Natural killer cell (primary cell): ENCODE data around the gene NPIPB8. TPM values are rescaled to one million over a fixed set of nuclear protein-coding genes. Genes with fewer than 3 reads are reported as not detected.
A peak's percentile ranks its signal among the peaks of the same experiment; 100 is the strongest.
"Not testable (repeated sequence)": the region's sequence is repeated elsewhere in the genome, so short reads cannot be mapped to it uniquely, and the experiment has no call there.

Source experiments
- ATAC-seq, 3 donors: fragments of 150-1000 bp in 2 of 3; fragments of 200-7000 bp in 1 of 3; cut with Tn5 transposase; 1 replicate in 1 of 3; 2 replicates in 2 of 3; pipeline ENCODE4 v1.10.0; 2021; ENCODE audit warnings: mild to moderate bottlenecking in 2 of 3, moderate library complexity in 2 of 3
- DNase-seq, 2 donors: peaks; one replicate each; pipeline versions ENCODE4 v3.0.0 to v3.0.0-alpha.2; 2013 to 2021; ENCODE audit warnings: mixed read lengths in 1 of 2
- H3K27ac ChIP-seq: one replicate; pipeline ENCODE4 v1.5.1; 2013; ENCODE audit warnings: mild to moderate bottlenecking, low read length
- H3K27me3 ChIP-seq: one replicate; pipeline ENCODE4 v1.6.1; 2013; ENCODE audit warnings: low read length; ENCODE audit not compliant: control insufficient read depth, insufficient read depth
- H3K36me3 ChIP-seq: one replicate; pipeline ENCODE4 v1.6.1; 2013; ENCODE audit warnings: low read length; ENCODE audit not compliant: control insufficient read depth, insufficient read depth
- H3K4me1 ChIP-seq: one replicate; pipeline ENCODE4 v1.6.1; 2013; ENCODE audit warnings: low read length; ENCODE audit not compliant: control insufficient read depth, insufficient read depth
- H3K4me3 ChIP-seq: one replicate; pipeline ENCODE4 v1.5.1; 2013; ENCODE audit warnings: low read length
- H3K9me3 ChIP-seq: one replicate; pipeline ENCODE4 v1.6.1; 2013; ENCODE audit warnings: low read length; ENCODE audit not compliant: control insufficient read depth, insufficient read depth
- H3K27ac Mint-ChIP-seq, 2 donors: one replicate each; pipeline ENCODE4 v1.8.0; 2022; ENCODE audit warnings: mild to moderate bottlenecking in 2 of 2, mixed read lengths in 2 of 2, moderate library complexity in 1 of 2
- H3K27me3 Mint-ChIP-seq, 2 donors: one replicate each; pipeline ENCODE4 v1.8.0; 2022; ENCODE audit warnings: low read depth in 2 of 2, mixed read lengths in 2 of 2
- H3K36me3 Mint-ChIP-seq: one replicate; pipeline ENCODE4 v1.8.0; 2022; ENCODE audit warnings: mixed read lengths
- H3K4me1 Mint-ChIP-seq, 2 donors: one replicate each; pipeline ENCODE4 v1.8.0; 2022; ENCODE audit warnings: mixed read lengths in 2 of 2
- H3K4me3 Mint-ChIP-seq: one replicate; pipeline ENCODE4 v1.8.0; 2022; ENCODE audit warnings: mild to moderate bottlenecking, moderate library complexity, mixed read lengths
- H3K9me3 Mint-ChIP-seq, 2 donors: one replicate each; pipeline ENCODE4 v1.8.0; 2022; ENCODE audit warnings: mixed read lengths in 2 of 2
- WGBS: methylation state at CpG from one replicate; pipeline ENCODE4 v1.1.7; 2013; ENCODE audit warnings: missing lambda C conversion rate; ENCODE audit not compliant: insufficient coverage; 5-methylcytosine and 5-hydroxymethylcytosine counted together
- intact Hi-C: fragments of 100-400 bp; cut with micrococcal nuclease; formaldehyde crosslinking; loops from one replicate; pipeline ENCODE4 v1.14.2; 2022
- total RNA-seq, 4 donors: library from RNA; stranded (reverse); fragments of 120-200 nt in 1 of 4; gene quantifications; one replicate each; pipeline versions ENCODE4 v1.2.3 to v1.2.4, GENCODE V29; 2013 to 2022

The NPIPB8 gene
- total RNA-seq, 3 donors from 2014 or later (not counting 1 experiment from before 2014, with no cell fraction given): 0.19 to 3.7 TPM; not detected in 1

DNA sequence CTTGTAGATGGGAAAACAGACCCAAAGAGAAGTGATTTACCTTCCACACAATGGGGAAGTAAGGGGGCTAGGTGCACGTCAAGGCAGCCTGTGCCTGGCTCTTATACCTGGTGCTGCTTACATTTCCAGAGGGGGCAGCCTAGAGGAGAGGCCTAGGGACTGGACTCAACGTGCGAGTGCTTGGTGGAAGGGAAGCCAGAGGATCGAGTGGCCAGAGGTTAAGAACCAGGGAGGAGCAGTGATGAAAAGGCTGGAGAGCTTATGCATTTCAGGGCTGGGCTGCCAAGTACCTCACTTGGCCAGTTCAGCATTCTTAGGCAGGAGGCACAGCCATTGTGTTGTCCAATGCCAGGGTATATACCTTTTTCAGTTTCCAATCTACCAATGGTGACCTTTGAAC lies 30.3 kb downstream of the NPIPB8 start:
- H3K4me3 ChIP-seq, H3K9me3 ChIP-seq, H3K36me3 Mint-ChIP-seq, H3K9me3 Mint-ChIP-seq, H3K4me1 ChIP-seq, H3K27ac ChIP-seq, H3K4me3 Mint-ChIP-seq, DNase-seq, H3K27me3 Mint-ChIP-seq, intact Hi-C loops, H3K36me3 ChIP-seq, H3K4me1 Mint-ChIP-seq, ATAC-seq, H3K27ac Mint-ChIP-seq, H3K27me3 ChIP-seq: not testable (repeated sequence)
- no CpG with 5 or more reads among the region's 4 CpGs for WGBS

- H3K27ac ChIP-seq, H3K9me3 Mint-ChIP-seq, H3K36me3 ChIP-seq, H3K4me1 ChIP-seq, H3K36me3 Mint-ChIP-seq, H3K27me3 ChIP-seq, H3K9me3 ChIP-seq, DNase-seq, H3K4me3 Mint-ChIP-seq, H3K4me3 ChIP-seq, H3K27me3 Mint-ChIP-seq, H3K27ac Mint-ChIP-seq, intact Hi-C loops, H3K4me1 Mint-ChIP-seq: not testable (repeated sequence)
- no CpG with 5 or more reads among the region's 10 CpGs for WGBS
- ATAC-seq: peak; percentile 93 to 99 (median 93)
Observed at GRCh38 chr16:28688327-28688952, 50.6 kb downstream of the NPIPB8 start.

DNA sequence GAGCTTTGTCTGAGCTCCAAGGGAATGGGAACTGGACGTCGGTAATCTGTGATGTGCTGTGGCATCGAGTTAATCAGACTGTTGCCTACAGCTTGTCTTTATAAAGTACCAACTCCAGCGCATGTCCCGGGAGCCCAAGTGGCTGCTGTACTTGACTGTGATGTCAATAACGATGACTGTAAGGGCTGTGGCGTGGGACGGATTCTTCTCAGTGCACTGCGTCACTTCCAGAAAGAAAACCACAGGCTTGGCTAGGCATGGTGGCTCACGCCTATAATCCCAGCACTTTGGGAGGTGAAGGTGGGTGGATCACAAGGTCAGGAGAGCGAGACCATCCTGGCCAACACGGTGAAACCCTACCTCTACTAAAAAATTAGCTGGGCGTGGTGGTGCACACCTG lies 51.6 kb downstream of the NPIPB8 start:
- no CpG with 5 or more reads among the region's 13 CpGs for WGBS
- H3K9me3 ChIP-seq, DNase-seq, H3K4me3 Mint-ChIP-seq, H3K27ac Mint-ChIP-seq, H3K36me3 ChIP-seq, H3K4me3 ChIP-seq, intact Hi-C loops, H3K27ac ChIP-seq, H3K9me3 Mint-ChIP-seq, H3K4me1 Mint-ChIP-seq, H3K36me3 Mint-ChIP-seq, H3K27me3 Mint-ChIP-seq, H3K4me1 ChIP-seq, H3K27me3 ChIP-seq: not testable (repeated sequence)
- peak in 2 of 3 donors; percentile 23 to 42 for ATAC-seq

- H3K27ac Mint-ChIP-seq, DNase-seq, H3K27ac ChIP-seq, H3K9me3 Mint-ChIP-seq, H3K4me1 ChIP-seq, H3K27me3 ChIP-seq, H3K4me3 Mint-ChIP-seq, H3K36me3 ChIP-seq, ATAC-seq, H3K9me3 ChIP-seq, H3K4me3 ChIP-seq, H3K27me3 Mint-ChIP-seq, intact Hi-C loops, H3K4me1 Mint-ChIP-seq, H3K36me3 Mint-ChIP-seq: not testable (repeated sequence)
- WGBS: 86% methylated on average over 1 of the region's 4 CpGs
Observed at GRCh38 chr16:28691722-28692121, 53.9 kb downstream of the NPIPB8 start.

DNA sequence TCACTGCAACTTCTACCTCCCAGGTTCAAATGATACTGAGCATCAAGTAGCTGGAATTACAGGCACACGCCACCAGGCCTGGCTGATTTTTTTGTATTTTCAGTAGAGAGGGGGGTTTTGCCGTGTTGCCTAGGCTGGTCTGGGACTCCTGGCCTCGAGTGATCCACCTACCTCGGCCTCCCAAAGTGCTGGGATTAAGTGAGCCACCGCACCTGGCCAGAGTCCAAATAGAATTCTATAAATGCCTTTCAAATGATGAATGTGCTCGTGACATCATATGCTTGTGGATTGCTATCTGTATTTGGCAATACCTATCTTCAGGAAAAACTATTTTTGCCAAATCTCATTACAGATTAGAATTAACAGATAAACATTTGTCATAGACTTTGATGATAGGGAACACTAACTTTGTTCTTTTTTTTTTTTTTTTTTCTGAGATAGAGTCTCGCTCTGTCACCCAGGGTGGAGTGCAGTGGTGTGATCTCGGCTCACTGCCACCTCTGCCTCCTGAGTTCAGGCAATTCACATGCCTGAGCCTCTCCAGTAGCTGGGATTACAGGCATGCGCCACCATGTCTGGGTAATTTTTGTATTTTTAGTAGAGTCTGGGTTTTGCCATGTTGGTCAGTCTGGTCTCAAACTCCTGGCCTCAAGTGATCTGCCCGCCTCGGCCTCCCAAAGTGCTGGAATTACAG lies 55.5 kb downstream of the NPIPB8 start:
- H3K4me3 Mint-ChIP-seq, ATAC-seq, H3K27me3 Mint-ChIP-seq, H3K27ac Mint-ChIP-seq, H3K36me3 ChIP-seq, DNase-seq, H3K4me1 ChIP-seq, H3K27ac ChIP-seq, intact Hi-C loops, H3K36me3 Mint-ChIP-seq, H3K9me3 Mint-ChIP-seq, H3K4me1 Mint-ChIP-seq, H3K9me3 ChIP-seq, H3K27me3 ChIP-seq, H3K4me3 ChIP-seq: not testable (repeated sequence)
- no CpG with 5 or more reads among the region's 11 CpGs for WGBS

GRCh38 chr16:28699792-28700191 lies 61.9 kb downstream of the NPIPB8 start:
- H3K4me3 ChIP-seq, H3K27me3 ChIP-seq, intact Hi-C loops, DNase-seq, H3K36me3 ChIP-seq, H3K9me3 Mint-ChIP-seq, H3K9me3 ChIP-seq, H3K27ac ChIP-seq, H3K36me3 Mint-ChIP-seq, H3K4me1 ChIP-seq, ATAC-seq, H3K27ac Mint-ChIP-seq, H3K27me3 Mint-ChIP-seq, H3K4me1 Mint-ChIP-seq, H3K4me3 Mint-ChIP-seq: not testable (repeated sequence)
- WGBS: no CpG with 5 or more reads among the region's 9 CpGs

- peak in 1 of 3 donors; percentile 14 for ATAC-seq
- DNase-seq: peak in 1 of 2 donors; percentile 0
- not testable (repeated sequence) for H3K27me3 Mint-ChIP-seq
Observed at GRCh38 chr16:28700349-28700748, 62.5 kb downstream of the NPIPB8 start.

DNA sequence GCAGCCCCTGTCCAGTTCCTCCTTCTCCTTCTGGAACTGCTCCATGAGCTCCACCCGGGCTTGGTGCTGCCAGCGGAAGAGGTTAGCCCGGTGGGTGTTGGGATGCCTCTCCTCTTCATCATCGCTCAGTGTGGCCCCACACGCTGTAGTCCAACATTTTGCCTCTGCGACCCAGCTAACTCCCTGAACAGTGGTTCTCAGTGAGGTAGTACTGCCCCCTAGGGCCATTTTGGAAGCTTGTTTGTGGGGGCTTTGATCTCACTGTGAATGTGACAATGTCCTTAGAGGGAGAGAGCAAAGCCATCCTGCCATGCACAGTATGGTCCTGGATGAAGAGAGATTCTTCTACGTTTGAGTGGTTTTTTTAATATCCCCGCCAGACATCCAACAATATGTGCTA lies 63.5 kb downstream of the NPIPB8 start:
- H3K4me1 ChIP-seq, H3K27me3 ChIP-seq, H3K36me3 ChIP-seq, H3K9me3 Mint-ChIP-seq, H3K9me3 ChIP-seq, H3K27ac Mint-ChIP-seq, H3K27ac ChIP-seq, intact Hi-C loops, DNase-seq, H3K4me3 Mint-ChIP-seq, H3K4me1 Mint-ChIP-seq, ATAC-seq, H3K4me3 ChIP-seq, H3K27me3 Mint-ChIP-seq, H3K36me3 Mint-ChIP-seq: not testable (repeated sequence)
- no CpG with 5 or more reads among the region's 8 CpGs for WGBS

More at GRCh38 chr16:28700349-28700748, 62.5 kb downstream of the NPIPB8 start:
- intact Hi-C loops, H3K27ac ChIP-seq, H3K4me1 Mint-ChIP-seq, H3K27me3 ChIP-seq, H3K36me3 ChIP-seq, H3K4me3 Mint-ChIP-seq, H3K9me3 ChIP-seq, H3K27ac Mint-ChIP-seq, H3K36me3 Mint-ChIP-seq, H3K9me3 Mint-ChIP-seq, H3K4me3 ChIP-seq, H3K4me1 ChIP-seq: not testable (repeated sequence)
- 96% methylated on average over 9 of the region's 19 CpGs for WGBS
